ENCODE results near the gene SIM2. TPM values are rescaled to one million over a fixed set of nuclear protein-coding genes. Genes with fewer than 3 reads are reported as not detected.
A peak's percentile ranks its signal among the peaks of the same experiment; 100 is the strongest.

Gene SIM2
- total RNA-seq, 1 donor from 2014 or later, result 9.2 TPM

GRCh38 chr21:36697851-36698384, 997 bp upstream of the SIM2 start:
- H3K36me3 Mint-ChIP-seq (ENCODE audit: low read depth, unreplicated experiment), result peaks cover 8% of the 10 kb centered on the region
- FAIRE-seq, result no peak
- no peaks in the 10 kb centered on the region for H3K36me3 ChIP-seq (ENCODE audit: insufficient read depth, low read length)
- H3K9me3 ChIP-seq (ENCODE audit: insufficient read depth, low read depth, low read length), result peaks cover 5% of the 10 kb centered on the region
- peak overlapping the region; percentile 78 for H3K4me2 ChIP-seq (ENCODE audit: low read length)
- H3K9ac ChIP-seq (ENCODE audit: low read length), result peak overlapping the region; percentile 23
- H3K4me1 Mint-ChIP-seq (ENCODE audit: low read depth, unreplicated experiment), result peaks cover 14% of the 10 kb centered on the region
- H4K20me1 ChIP-seq (ENCODE audit: insufficient read depth, low read length), result peaks cover 44% of the 10 kb centered on the region
- H3K4me3 ChIP-seq (ENCODE audit: insufficient read depth, low read depth, low read length), result no peak overlapping the region
- peaks cover 54% of the 10 kb centered on the region for H3K27me3 Mint-ChIP-seq (ENCODE audit: low read depth, unreplicated experiment)
- H3K27ac ChIP-seq (ENCODE audit: low read depth, low read length), result no peak overlapping the region
- H2AFZ ChIP-seq (ENCODE audit: low read depth, low read length), result peak overlapping the region; percentile 10
- peak overlapping the region; percentile 53 for H3K27ac Mint-ChIP-seq (ENCODE audit: unreplicated experiment)
- peak overlapping the region; percentile 68 for H3K4me3 Mint-ChIP-seq (ENCODE audit: unreplicated experiment)
- peak; percentile 37 for TF ChIP-seq EZH2 (IDR thresholded peaks at IDR 0.05; ENCODE audit: insufficient read depth, low read length)
- TF ChIP-seq CTCF (IDR thresholded peaks at IDR 0.05; ENCODE audit: insufficient read depth, low read depth, low read length), result no peak
- no peak for DNase-seq (ENCODE audit: low read depth)
- peaks cover 14% of the 10 kb centered on the region for H3K9me3 Mint-ChIP-seq (ENCODE audit: unreplicated experiment)
- peaks cover 14% of the 10 kb centered on the region for H3K79me2 ChIP-seq (ENCODE audit: insufficient read depth, low read length)
- peaks cover 95% of the 10 kb centered on the region for H3K27me3 ChIP-seq (ENCODE audit: insufficient read depth, low read length)
- H3K4me1 ChIP-seq (ENCODE audit: insufficient read depth, low read length), result peaks cover 12% of the 10 kb centered on the region

- Histone ChIP-seq H3K4me3 (ENCODE audit: insufficient read depth, low read depth, low read length) (peak overlapping the region; percentile 46), H3K36me3 (ENCODE audit: insufficient read depth, low read length) (no peaks in the 10 kb centered on the region), H3K4me1 (ENCODE audit: insufficient read depth, low read length) (peaks cover 12% of the 10 kb centered on the region), H3K9me3 (ENCODE audit: insufficient read depth, low read depth, low read length) (peaks cover 5% of the 10 kb centered on the region), H4K20me1 (ENCODE audit: insufficient read depth, low read length) (peaks cover 50% of the 10 kb centered on the region), H3K27me3 (ENCODE audit: insufficient read depth, low read length) (peaks cover 95% of the 10 kb centered on the region), H3K79me2 (ENCODE audit: insufficient read depth, low read length) (peaks cover 19% of the 10 kb centered on the region), H3K4me2 (ENCODE audit: low read length) (peak overlapping the region; percentile 78), H2AFZ (ENCODE audit: low read depth, low read length) (peak overlapping the region; percentile 60), H3K27ac (ENCODE audit: low read depth, low read length) (peak overlapping the region; percentile 6), H3K9ac (ENCODE audit: low read length) (peak overlapping the region; percentile 23)
- peaks cover 60% of the 10 kb centered on the region for H3K27me3 Mint-ChIP-seq (ENCODE audit: low read depth, unreplicated experiment)
- H3K27ac Mint-ChIP-seq (ENCODE audit: unreplicated experiment), result peak overlapping the region; percentile 53
- peaks cover 8% of the 10 kb centered on the region for H3K36me3 Mint-ChIP-seq (ENCODE audit: low read depth, unreplicated experiment)
- FAIRE-seq (no peak), DNase-seq (ENCODE audit: low read depth) (no peak)
- peaks cover 17% of the 10 kb centered on the region for H3K4me1 Mint-ChIP-seq (ENCODE audit: low read depth, unreplicated experiment)
- peaks cover 14% of the 10 kb centered on the region for H3K9me3 Mint-ChIP-seq (ENCODE audit: unreplicated experiment)
- peak overlapping the region; percentile 68 for H3K4me3 Mint-ChIP-seq (ENCODE audit: unreplicated experiment)
- TF ChIP-seq CTCF (IDR thresholded peaks at IDR 0.05; ENCODE audit: insufficient read depth, low read depth, low read length), result no peak
- TF ChIP-seq EZH2 (IDR thresholded peaks at IDR 0.05; ENCODE audit: insufficient read depth, low read length), result peak; percentile 23
Measured at GRCh38 chr21:36698385-36698980, 432 bp upstream of the SIM2 start.

Data from astrocyte (in vitro differentiated cells and primary cell).